CD14-positive monocyte (primary cell): ENCODE measurements around the gene ADAMTSL3. TPM values are rescaled to one million over a fixed set of nuclear protein-coding genes. Genes with fewer than 3 reads are reported as not detected.

Source experiments
- DNase-seq, 3 donors: peaks; one replicate each; pipeline ENCODE4 v3.0.0-alpha.2; 2011 to 2022
- H2AFZ ChIP-seq: 2 replicates; pipeline ENCODE4 v1.6.0; 2012; ENCODE audit warnings: mild to moderate bottlenecking, low read depth, low read length, inconsistent platforms; ENCODE audit not compliant: insufficient read depth, poor library complexity, severe bottlenecking
- H3K27ac ChIP-seq, 2 donors: 1 replicate in 1 of 2; 2 replicates in 1 of 2; pipeline ENCODE4 v1.5.1; 2012 to 2013; ENCODE audit warnings: low read length in 2 of 2, control low read depth in 1 of 2, inconsistent platforms in 1 of 2, low read depth in 1 of 2, mild to moderate bottlenecking in 1 of 2
- H3K27me3 ChIP-seq, 2 donors: one replicate each; pipeline versions ENCODE4 v1.6.0 to v1.6.1; 2011 to 2013; ENCODE audit warnings: low read length in 2 of 2; ENCODE audit not compliant: control insufficient read depth in 2 of 2, insufficient read depth in 2 of 2
- H3K36me3 ChIP-seq, 2 donors: replicated peaks in 1 of 2; 1 replicate in 1 of 2; 2 replicates in 1 of 2; pipeline versions ENCODE4 v1.5.1 to v1.6.1; 2012 to 2013; ENCODE audit warnings: low read length in 2 of 2, control low read depth in 1 of 2, inconsistent platforms in 1 of 2, mild to moderate bottlenecking in 1 of 2; ENCODE audit not compliant: insufficient read depth in 2 of 2, control insufficient read depth in 1 of 2
- H3K4me1 ChIP-seq, 2 donors: 1 replicate in 1 of 2; 2 replicates in 1 of 2; pipeline versions ENCODE4 v1.5.1 to v1.6.1; 2012 to 2013; ENCODE audit warnings: low read length in 2 of 2, control low read depth in 1 of 2, inconsistent platforms in 1 of 2, mild to moderate bottlenecking in 1 of 2, moderate library complexity in 1 of 2; ENCODE audit not compliant: insufficient read depth in 2 of 2, control insufficient read depth in 1 of 2
- H3K4me2 ChIP-seq: replicated peaks from 2 replicates; pipeline ENCODE3; 2012; ENCODE audit warnings: low read length, moderate library complexity, mild to moderate bottlenecking; ENCODE audit not compliant: poor library complexity, severe bottlenecking; ENCODE audit errors: extremely low read depth
- H3K4me3 ChIP-seq, 3 experiments: fragments of 200-600 bp in 1 of 3; sonication (generic) in 1 of 3; replicated peaks in 1 of 3; 1 replicate in 2 of 3; 2 replicates in 1 of 3; pipeline ENCODE4 v1.5.1; 2011 to 2013; ENCODE audit warnings: low read length in 3 of 3, mild to moderate bottlenecking in 3 of 3, control low read depth in 2 of 3, low read depth in 2 of 3, inconsistent platforms in 1 of 3, moderate library complexity in 1 of 3
- H3K79me2 ChIP-seq: 2 replicates; pipeline ENCODE4 v1.6.0; 2012; ENCODE audit warnings: mild to moderate bottlenecking, control low read depth, inconsistent platforms, low read length, moderate library complexity; ENCODE audit not compliant: insufficient read depth
- H3K9ac ChIP-seq: 2 replicates; pipeline ENCODE4 v1.6.0; 2017; ENCODE audit warnings: low read length, mild to moderate bottlenecking; ENCODE audit not compliant: insufficient read depth, poor library complexity, severe bottlenecking
- H3K9me3 ChIP-seq, 2 donors: replicated peaks in 1 of 2; 1 replicate in 1 of 2; 2 replicates in 1 of 2; pipeline versions ENCODE4 v1.5.1 to v1.6.1; 2012 to 2013; ENCODE audit warnings: low read length in 2 of 2, control low read depth in 1 of 2; ENCODE audit not compliant: control insufficient read depth in 1 of 2, insufficient read depth in 1 of 2
- H4K20me1 ChIP-seq: 2 replicates; pipeline ENCODE4 v1.6.0; 2012; ENCODE audit warnings: mild to moderate bottlenecking, low read length, control low read depth, moderate library complexity; ENCODE audit not compliant: insufficient read depth
- H3K27ac Mint-ChIP-seq, 7 donors: one replicate each; pipeline ENCODE4 v1.8.0; 2020; ENCODE audit warnings: mild to moderate bottlenecking in 7 of 7, mixed read lengths in 7 of 7, moderate library complexity in 6 of 7, inconsistent platforms in 2 of 7
- H3K27me3 Mint-ChIP-seq, 3 donors: one replicate each; pipeline ENCODE4 v1.8.0; 2021 to 2022; ENCODE audit warnings: low read depth in 3 of 3, mild to moderate bottlenecking in 3 of 3, mixed read lengths in 3 of 3, moderate library complexity in 3 of 3, inconsistent platforms in 1 of 3
- H3K36me3 Mint-ChIP-seq, 2 donors: one replicate each; pipeline ENCODE4 v1.8.0; 2020; ENCODE audit warnings: mixed read lengths in 2 of 2, inconsistent platforms in 1 of 2, mild to moderate bottlenecking in 1 of 2
- H3K4me1 Mint-ChIP-seq: one replicate; pipeline ENCODE4 v1.8.0; 2020; ENCODE audit warnings: mild to moderate bottlenecking, mixed read lengths
- H3K4me3 Mint-ChIP-seq, 2 donors: one replicate each; pipeline ENCODE4 v1.8.0; 2020; ENCODE audit warnings: mild to moderate bottlenecking in 2 of 2, mixed read lengths in 2 of 2, moderate library complexity in 1 of 2
- H3K9me3 Mint-ChIP-seq, 7 donors: one replicate each; pipeline ENCODE4 v1.8.0; 2020 to 2022; ENCODE audit warnings: mixed read lengths in 7 of 7, mild to moderate bottlenecking in 6 of 7, moderate library complexity in 6 of 7, inconsistent platforms in 2 of 7
- WGBS: methylation state at CpG from one replicate; pipeline ENCODE4 v1.1.5; 2013; ENCODE audit warnings: missing lambda C conversion rate; ENCODE audit not compliant: insufficient coverage; 5-methylcytosine and 5-hydroxymethylcytosine counted together
- intact Hi-C, 2 donors: fragments of 100-400 bp; cut with micrococcal nuclease; formaldehyde crosslinking; loops; one replicate each; pipeline versions ENCODE4 v1.15.0 to v1.15.1; 2023
- polyA plus RNA-seq, 3 donors: library from polyadenylated mRNA; depleted of rRNA in 1 of 3; unstranded in 2 of 3; stranded (reverse) in 1 of 3; fragments of 300-500 nt in 2 of 3; fragments of >200 nt in 1 of 3; fragmentation: Illumina TruSeq in 2 of 3; gene quantifications; 1 replicate in 2 of 3; 2 replicates in 1 of 3; pipeline ENCODE4 v1.2.3, GENCODE V29; 2012 to 2021
- TF ChIP-seq, protein P1 (sequence below): fragments of 200-600 bp; IDR thresholded peaks from one replicate; pipeline ENCODE4 v1.8.0; 2022; ENCODE audit warnings: antibody characterized with exemption, mild to moderate bottlenecking

ADAMTSL3 gene
- polyA plus RNA-seq, 3 donors: not detected

DNA sequence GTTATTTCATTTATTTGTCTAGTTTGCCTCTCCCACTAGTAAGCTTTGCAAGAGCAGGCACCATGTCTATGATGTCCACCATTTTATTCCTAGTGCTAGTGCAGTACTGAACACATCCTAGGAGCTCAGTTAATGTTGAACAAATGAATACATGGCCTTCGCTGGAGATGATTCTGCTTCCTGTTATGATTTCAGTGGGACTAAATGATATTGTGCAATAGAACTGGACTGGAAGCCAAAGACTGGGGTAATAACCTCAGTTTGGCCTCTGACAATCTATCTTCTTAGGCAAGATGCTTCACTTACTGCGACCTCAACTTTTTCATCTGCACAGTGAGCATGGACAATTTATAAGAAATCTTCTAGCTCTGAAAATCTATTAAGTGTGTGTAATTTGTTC lies 191.3 kb downstream of the ADAMTSL3 start:
- intact Hi-C loops: no loop called here
- H3K4me3 ChIP-seq: no peak overlapping the region

DNA sequence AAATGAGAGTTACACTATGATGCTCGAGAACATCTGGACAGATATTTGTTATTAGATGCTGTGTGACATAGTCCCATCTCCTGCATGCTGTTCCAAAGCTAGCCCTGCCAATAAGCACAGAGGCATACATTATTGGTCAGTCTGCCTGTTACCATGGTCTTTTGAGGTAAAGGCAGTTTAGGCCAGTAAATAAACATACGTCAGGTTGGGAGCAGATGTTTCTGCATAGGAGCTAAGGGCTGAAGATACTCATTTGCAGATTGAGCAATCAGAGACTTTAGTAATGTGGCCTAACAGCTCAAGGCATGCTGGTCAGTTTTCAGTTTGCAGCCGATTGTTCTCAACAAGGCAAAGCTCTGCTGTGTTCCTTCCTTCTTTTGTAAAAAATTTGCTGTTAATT lies 192.9 kb downstream of the ADAMTSL3 start:
- no peak overlapping the region for H3K4me3 ChIP-seq
- H2AFZ ChIP-seq: no peak overlapping the region
- TF ChIP-seq, protein P1, sequence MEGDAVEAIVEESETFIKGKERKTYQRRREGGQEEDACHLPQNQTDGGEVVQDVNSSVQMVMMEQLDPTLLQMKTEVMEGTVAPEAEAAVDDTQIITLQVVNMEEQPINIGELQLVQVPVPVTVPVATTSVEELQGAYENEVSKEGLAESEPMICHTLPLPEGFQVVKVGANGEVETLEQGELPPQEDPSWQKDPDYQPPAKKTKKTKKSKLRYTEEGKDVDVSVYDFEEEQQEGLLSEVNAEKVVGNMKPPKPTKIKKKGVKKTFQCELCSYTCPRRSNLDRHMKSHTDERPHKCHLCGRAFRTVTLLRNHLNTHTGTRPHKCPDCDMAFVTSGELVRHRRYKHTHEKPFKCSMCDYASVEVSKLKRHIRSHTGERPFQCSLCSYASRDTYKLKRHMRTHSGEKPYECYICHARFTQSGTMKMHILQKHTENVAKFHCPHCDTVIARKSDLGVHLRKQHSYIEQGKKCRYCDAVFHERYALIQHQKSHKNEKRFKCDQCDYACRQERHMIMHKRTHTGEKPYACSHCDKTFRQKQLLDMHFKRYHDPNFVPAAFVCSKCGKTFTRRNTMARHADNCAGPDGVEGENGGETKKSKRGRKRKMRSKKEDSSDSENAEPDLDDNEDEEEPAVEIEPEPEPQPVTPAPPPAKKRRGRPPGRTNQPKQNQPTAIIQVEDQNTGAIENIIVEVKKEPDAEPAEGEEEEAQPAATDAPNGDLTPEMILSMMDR: no peak
- Mint-ChIP-seq H3K4me3 (no peak overlapping the region), H3K27ac (no peak overlapping the region), H3K27me3 (peaks cover 0 to 4% (median 0%) of the 10 kb centered on the region in 3 donors), H3K9me3 (no peaks in the 10 kb centered on the region), H3K4me1 (peaks cover 8% of the 10 kb centered on the region), H3K36me3 (no peaks in the 10 kb centered on the region)
- peaks cover 0 to 7% of the 10 kb centered on the region in 2 donors for H3K4me1 ChIP-seq
- no peaks in the 10 kb centered on the region for H3K36me3 ChIP-seq
- H3K9ac ChIP-seq: no peak overlapping the region
- no peaks in the 10 kb centered on the region for H4K20me1 ChIP-seq
- no peaks in the 10 kb centered on the region for H3K27me3 ChIP-seq
- WGBS: 36% methylated on average over 3 of the region's 3 CpGs
- H3K79me2 ChIP-seq: no peaks in the 10 kb centered on the region
- H3K27ac ChIP-seq: no peak overlapping the region
- H3K9me3 ChIP-seq: no peaks in the 10 kb centered on the region
- intact Hi-C loops: no loop called here
- DNase-seq: no peak
- no peak overlapping the region for H3K4me2 ChIP-seq

More for the DNA sequence above, 191.3 kb downstream of the ADAMTSL3 start:
- Histone ChIP-seq H3K36me3 (no peaks in the 10 kb centered on the region), H2AFZ (no peak overlapping the region), H3K9ac (no peak overlapping the region), H4K20me1 (no peaks in the 10 kb centered on the region), H3K9me3 (no peaks in the 10 kb centered on the region), H3K4me1 (peaks cover 0 to 7% of the 10 kb centered on the region in 2 donors), H3K79me2 (no peaks in the 10 kb centered on the region), H3K27ac (no peak overlapping the region), H3K4me2 (no peak overlapping the region), H3K27me3 (no peaks in the 10 kb centered on the region)
- no peak for DNase-seq
- peaks cover 0 to 4% (median 0%) of the 10 kb centered on the region in 3 donors for H3K27me3 Mint-ChIP-seq
- H3K4me3 Mint-ChIP-seq: no peak overlapping the region
- H3K9me3 Mint-ChIP-seq: no peaks in the 10 kb centered on the region
- no peaks in the 10 kb centered on the region for H3K36me3 Mint-ChIP-seq
- peaks cover 8% of the 10 kb centered on the region for H3K4me1 Mint-ChIP-seq
- TF ChIP-seq, protein P1: no peak
- no peak overlapping the region for H3K27ac Mint-ChIP-seq
- 0% methylated on average over 1 of the region's 2 CpGs for WGBS
